OCI-LY1 (cell line): Measurements from ENCODE around the gene DAP.

ENCODE experiments used
- H2AFZ ChIP-seq: fragments of 200-600 bp; sonication (generic), shearing (Covaris generic); 2 replicates; pipeline ENCODE4 v1.6.0; 2014; ENCODE audit warnings: antibody characterized with exemption, mild to moderate bottlenecking, low read length
- H3F3A ChIP-seq: fragments of 200-600 bp; sonication (generic), shearing (Covaris generic); 2 replicates; pipeline ENCODE4 v1.6.0; 2014; ENCODE audit warnings: mild to moderate bottlenecking, antibody characterized with exemption, low read length, moderate library complexity; ENCODE audit not compliant: insufficient read depth
- H3K27ac ChIP-seq: fragments of 200-600 bp; sonication (generic); 2 replicates; pipeline ENCODE4 v1.5.1; 2014; ENCODE audit warnings: low read length, mixed run types, mild to moderate bottlenecking, low read depth; ENCODE audit not compliant: poor library complexity, severe bottlenecking
- H3K27me3 ChIP-seq: fragments of 200-600 bp; sonication (generic); 2 replicates; pipeline ENCODE4 v1.6.0; 2014; ENCODE audit warnings: antibody characterized with exemption, mild to moderate bottlenecking, low read length, moderate library complexity; ENCODE audit not compliant: insufficient read depth
- H3K36me3 ChIP-seq: fragments of 200-600 bp; sonication (generic); 2 replicates; pipeline ENCODE4 v1.6.1; 2014; ENCODE audit warnings: mild to moderate bottlenecking, antibody characterized with exemption, low read length, moderate library complexity, mixed read lengths; ENCODE audit not compliant: insufficient read depth
- H3K4me1 ChIP-seq: fragments of 200-600 bp; sonication (generic); 2 replicates; pipeline ENCODE4 v1.5.1; 2014; ENCODE audit warnings: mild to moderate bottlenecking, low read length, moderate library complexity; ENCODE audit not compliant: insufficient read depth, severe bottlenecking
- H3K4me2 ChIP-seq: fragments of 200-600 bp; sonication (generic), shearing (Covaris generic); 2 replicates; pipeline ENCODE4 v1.6.1; 2014; ENCODE audit warnings: low read length
- H3K4me3 ChIP-seq: fragments of 200-600 bp; sonication (generic); 2 replicates; pipeline ENCODE4 v1.5.1; 2014; ENCODE audit warnings: low read length, low read depth, mild to moderate bottlenecking, mixed read lengths; ENCODE audit not compliant: poor library complexity, severe bottlenecking
- H3K79me2 ChIP-seq: fragments of 200-600 bp; shearing (Covaris generic); 2 replicates; pipeline ENCODE4 v1.6.1; 2016; ENCODE audit warnings: mixed run types, low read length, mixed read lengths; ENCODE audit not compliant: insufficient read depth
- H3K9ac ChIP-seq: fragments of 200-600 bp; sonication (generic), shearing (Covaris generic); 2 replicates; pipeline ENCODE4 v1.6.1; 2014; ENCODE audit warnings: mild to moderate bottlenecking, low read length, mixed read lengths
- H3K9me2 ChIP-seq: fragments of 200-600 bp; sonication (generic), shearing (Covaris generic); 2 replicates; pipeline ENCODE4 v1.6.1; 2014; ENCODE audit warnings: low read depth, mild to moderate bottlenecking, low read length, mixed read lengths
- H3K9me3 ChIP-seq: fragments of 200-600 bp; shearing (Covaris generic); 2 replicates; pipeline ENCODE4 v1.6.1; 2014; ENCODE audit warnings: low read length, mixed read lengths
- H4K20me1 ChIP-seq: fragments of 200-600 bp; sonication (generic), shearing (Covaris generic); 2 replicates; pipeline ENCODE4 v1.6.0; 2016; ENCODE audit warnings: mild to moderate bottlenecking, low read length; ENCODE audit not compliant: insufficient read depth
- EZH2 ChIP-seq: fragments of 200-600 bp; sonication (generic), shearing (Covaris generic); IDR thresholded peaks from 2 replicates; pipeline ENCODE4 v1.8.0; 2017; ENCODE audit warnings: borderline replicate concordance, mixed run types, mild to moderate bottlenecking, antibody characterized with exemption, low read length, moderate library complexity, mixed read lengths
- TF ChIP-seq, protein P1 (sequence below): fragments of 200-600 bp; sonication (generic), shearing (Covaris generic); IDR thresholded peaks from 2 replicates; pipeline ENCODE4 v1.5.1; 2017; ENCODE audit warnings: mild to moderate bottlenecking, antibody characterized with exemption, low read length, moderate library complexity, mixed read lengths

Gene DAP

DNA sequence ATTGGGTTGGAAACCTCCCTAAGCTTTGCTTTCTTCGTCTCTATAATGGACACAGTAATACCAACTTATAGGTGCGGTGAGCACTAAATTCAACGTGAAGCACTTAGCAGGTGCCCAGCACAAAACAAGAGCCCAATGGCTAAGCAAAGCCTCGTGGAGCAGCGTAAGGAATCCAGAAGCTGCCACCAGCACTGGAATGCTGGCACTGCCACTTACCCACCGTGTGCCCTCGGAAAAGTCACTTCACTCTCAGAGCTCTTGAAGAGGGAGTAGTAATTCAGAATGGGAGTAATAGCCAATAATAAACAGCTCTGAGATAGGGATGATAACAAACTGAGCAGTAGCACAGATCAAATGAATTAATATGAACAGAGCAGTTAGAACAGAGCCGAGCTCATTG lies 16.4 kb downstream of the DAP start:
- no peaks in the 10 kb centered on the region for H3K9me2 ChIP-seq
- H4K20me1 ChIP-seq, result no peaks in the 10 kb centered on the region
- peaks cover 96% of the 10 kb centered on the region for H3K36me3 ChIP-seq
- H3K27me3 ChIP-seq, result no peaks in the 10 kb centered on the region
- no peaks in the 10 kb centered on the region for H3F3A ChIP-seq
- H2AFZ ChIP-seq, result no peak overlapping the region
- H3K4me2 ChIP-seq, result no peak overlapping the region
- H3K9me3 ChIP-seq, result no peaks in the 10 kb centered on the region
- no peaks in the 10 kb centered on the region for H3K4me1 ChIP-seq
- TF ChIP-seq, protein P1, sequence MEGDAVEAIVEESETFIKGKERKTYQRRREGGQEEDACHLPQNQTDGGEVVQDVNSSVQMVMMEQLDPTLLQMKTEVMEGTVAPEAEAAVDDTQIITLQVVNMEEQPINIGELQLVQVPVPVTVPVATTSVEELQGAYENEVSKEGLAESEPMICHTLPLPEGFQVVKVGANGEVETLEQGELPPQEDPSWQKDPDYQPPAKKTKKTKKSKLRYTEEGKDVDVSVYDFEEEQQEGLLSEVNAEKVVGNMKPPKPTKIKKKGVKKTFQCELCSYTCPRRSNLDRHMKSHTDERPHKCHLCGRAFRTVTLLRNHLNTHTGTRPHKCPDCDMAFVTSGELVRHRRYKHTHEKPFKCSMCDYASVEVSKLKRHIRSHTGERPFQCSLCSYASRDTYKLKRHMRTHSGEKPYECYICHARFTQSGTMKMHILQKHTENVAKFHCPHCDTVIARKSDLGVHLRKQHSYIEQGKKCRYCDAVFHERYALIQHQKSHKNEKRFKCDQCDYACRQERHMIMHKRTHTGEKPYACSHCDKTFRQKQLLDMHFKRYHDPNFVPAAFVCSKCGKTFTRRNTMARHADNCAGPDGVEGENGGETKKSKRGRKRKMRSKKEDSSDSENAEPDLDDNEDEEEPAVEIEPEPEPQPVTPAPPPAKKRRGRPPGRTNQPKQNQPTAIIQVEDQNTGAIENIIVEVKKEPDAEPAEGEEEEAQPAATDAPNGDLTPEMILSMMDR, result no peak
- TF ChIP-seq EZH2, result no peak
- no peak overlapping the region for H3K27ac ChIP-seq
- no peak overlapping the region for H3K4me3 ChIP-seq
- H3K79me2 ChIP-seq, result no peaks in the 10 kb centered on the region
- H3K9ac ChIP-seq, result no peak overlapping the region

DNA sequence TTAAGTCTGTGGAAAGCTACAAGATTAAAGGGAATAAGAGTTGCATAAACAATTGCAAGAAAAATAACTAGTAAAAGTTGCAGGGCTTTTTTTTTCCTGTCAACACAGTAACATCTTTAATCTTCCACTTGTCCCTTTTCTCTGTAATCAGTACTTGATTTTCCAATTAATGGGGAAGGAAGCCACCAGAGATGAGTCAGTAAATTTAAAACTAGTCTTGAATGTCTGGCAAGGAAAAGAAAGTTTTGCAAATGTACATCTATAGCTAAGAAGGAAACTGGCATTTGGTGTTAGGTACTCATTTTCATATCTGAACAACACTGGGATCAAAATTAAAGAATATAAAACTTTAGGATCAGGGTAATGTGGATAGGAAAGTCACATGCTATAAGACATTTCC lies 17.1 kb downstream of the DAP start:
- Histone ChIP-seq H4K20me1 (no peaks in the 10 kb centered on the region), H3K4me1 (no peaks in the 10 kb centered on the region), H3K4me2 (no peak overlapping the region), H2AFZ (no peak overlapping the region), H3K27ac (no peak overlapping the region), H3K4me3 (no peak overlapping the region), H3K36me3 (peaks cover 95% of the 10 kb centered on the region), H3K79me2 (no peaks in the 10 kb centered on the region), H3K9ac (no peak overlapping the region), H3K27me3 (no peaks in the 10 kb centered on the region), H3K9me3 (no peaks in the 10 kb centered on the region), H3F3A (no peaks in the 10 kb centered on the region), H3K9me2 (no peaks in the 10 kb centered on the region)
- TF ChIP-seq, protein P1, result no peak
- TF ChIP-seq EZH2, result no peak

DNA sequence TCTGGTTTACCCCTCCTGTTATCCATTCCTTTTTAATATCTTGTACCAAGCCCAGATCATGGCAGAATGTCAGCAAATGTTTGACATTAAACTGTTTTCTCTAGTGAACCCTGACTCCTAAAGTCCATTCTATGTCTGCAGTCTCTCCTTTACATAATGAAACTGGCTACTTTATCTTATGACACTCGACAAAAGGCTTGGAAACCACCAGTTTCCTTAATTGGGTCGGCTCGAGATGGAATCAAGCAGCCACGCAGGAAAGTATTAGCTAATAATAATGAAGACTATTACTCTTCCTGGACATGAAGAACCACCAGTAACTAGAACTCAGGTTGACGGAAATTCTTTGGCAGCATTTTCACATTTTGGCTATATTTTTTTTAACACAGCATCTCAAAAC lies 17.5 kb downstream of the DAP start:
- Histone ChIP-seq H3K9ac (no peak overlapping the region), H4K20me1 (no peaks in the 10 kb centered on the region), H3K79me2 (no peaks in the 10 kb centered on the region), H3F3A (no peaks in the 10 kb centered on the region), H3K9me2 (no peaks in the 10 kb centered on the region), H3K9me3 (no peaks in the 10 kb centered on the region), H3K27me3 (no peaks in the 10 kb centered on the region), H3K36me3 (peaks cover 92% of the 10 kb centered on the region), H2AFZ (no peak overlapping the region), H3K4me2 (no peak overlapping the region), H3K4me1 (no peaks in the 10 kb centered on the region), H3K4me3 (no peak overlapping the region), H3K27ac (no peak overlapping the region)
- TF ChIP-seq, protein P1, result no peak
- TF ChIP-seq EZH2, result no peak
